Activated CD8-positive, alpha-beta memory T cell treated with anti-CD3 and anti-CD28 coated beads, Interleukin-2, amount 50 U/mL, for 48 hours (primary cell): ENCODE data around the gene EFEMP2.
"Not testable (repeated sequence)": the region's sequence is repeated elsewhere in the genome, so short reads cannot be mapped to it uniquely, and the experiment has no call there.

Experiments
- DNase-seq: peaks from one replicate; pipeline ENCODE4 v3.0.0-alpha.2; 2020

Gene EFEMP2

DNA sequence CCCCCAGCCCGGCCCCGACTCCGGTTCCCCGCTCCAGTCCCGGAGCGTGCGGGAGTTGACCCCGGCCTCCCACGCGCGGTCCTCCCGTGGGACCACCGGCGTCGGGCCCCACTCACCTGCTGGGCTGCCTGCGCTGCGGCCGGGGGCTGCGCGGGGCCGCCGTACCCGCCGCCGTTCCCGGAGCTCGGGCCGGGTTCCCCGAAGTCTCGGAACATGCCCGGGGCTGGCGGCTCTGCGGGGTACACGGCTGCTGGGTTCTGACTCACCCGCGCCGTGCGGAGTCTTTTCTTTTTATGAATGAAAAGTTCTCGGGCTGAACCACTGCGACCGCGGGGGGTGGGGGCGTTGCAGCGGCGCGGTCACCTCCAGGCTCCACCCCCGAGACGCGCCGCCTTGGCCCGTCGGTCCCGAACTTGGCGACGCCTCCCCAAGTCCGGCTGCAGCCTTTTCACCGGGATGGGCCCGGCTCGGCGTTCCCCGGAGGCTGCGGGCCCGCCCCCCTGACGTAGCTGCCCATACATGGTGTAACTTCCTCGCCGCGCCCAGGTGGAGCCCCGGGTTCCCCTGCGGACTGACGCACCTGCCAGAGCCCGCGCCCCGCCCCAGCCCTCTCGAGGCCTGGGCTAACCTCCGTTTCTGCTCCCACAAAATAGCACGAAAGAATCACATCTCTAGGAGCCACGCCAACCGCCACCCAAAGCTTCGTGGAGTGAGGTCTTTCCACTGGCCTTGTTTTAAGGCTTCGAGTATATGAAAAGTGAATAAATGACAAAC, 27.7 kb upstream of the EFEMP2 start, which contains the start of gene FOSL1:
Gene FOSL1, minus strand, starts transcription at position 264 of the 774 bp plus-strand sequence. Its CDS starts 49 bp downstream, at position 215.
- DNase-seq = peak; percentile 97

- DNase-seq = peak; percentile 89
These were observed 26.9 kb upstream of the EFEMP2 start for GRCh38 chr11:65899356-65900124.

- DNase-seq = no peak
These were observed 26.2 kb upstream of the EFEMP2 start for GRCh38 chr11:65898656-65899355.

DNA sequence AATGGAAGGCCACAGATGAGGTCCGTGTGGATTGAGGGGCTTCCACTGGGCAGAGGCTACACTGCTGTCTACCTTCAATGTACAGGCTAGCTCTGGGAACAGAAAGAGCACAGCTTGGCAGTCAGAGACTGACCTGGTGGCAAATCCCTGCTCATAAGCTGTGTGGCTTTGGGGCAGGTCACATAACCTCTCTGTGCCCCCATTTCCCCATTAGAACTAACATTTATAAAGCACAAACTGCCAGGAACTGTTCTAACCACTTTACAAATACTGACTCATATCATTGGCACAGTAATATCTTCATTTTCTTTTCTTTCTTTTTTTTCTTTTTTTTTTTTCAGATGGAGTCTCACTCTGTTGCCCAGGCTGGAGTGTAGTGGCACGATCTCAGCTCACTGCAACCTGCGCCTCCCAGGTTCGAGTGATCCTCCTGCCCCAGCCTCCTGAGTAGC, 24.4 kb upstream of the EFEMP2 start:
- no peak for DNase-seq

DNA sequence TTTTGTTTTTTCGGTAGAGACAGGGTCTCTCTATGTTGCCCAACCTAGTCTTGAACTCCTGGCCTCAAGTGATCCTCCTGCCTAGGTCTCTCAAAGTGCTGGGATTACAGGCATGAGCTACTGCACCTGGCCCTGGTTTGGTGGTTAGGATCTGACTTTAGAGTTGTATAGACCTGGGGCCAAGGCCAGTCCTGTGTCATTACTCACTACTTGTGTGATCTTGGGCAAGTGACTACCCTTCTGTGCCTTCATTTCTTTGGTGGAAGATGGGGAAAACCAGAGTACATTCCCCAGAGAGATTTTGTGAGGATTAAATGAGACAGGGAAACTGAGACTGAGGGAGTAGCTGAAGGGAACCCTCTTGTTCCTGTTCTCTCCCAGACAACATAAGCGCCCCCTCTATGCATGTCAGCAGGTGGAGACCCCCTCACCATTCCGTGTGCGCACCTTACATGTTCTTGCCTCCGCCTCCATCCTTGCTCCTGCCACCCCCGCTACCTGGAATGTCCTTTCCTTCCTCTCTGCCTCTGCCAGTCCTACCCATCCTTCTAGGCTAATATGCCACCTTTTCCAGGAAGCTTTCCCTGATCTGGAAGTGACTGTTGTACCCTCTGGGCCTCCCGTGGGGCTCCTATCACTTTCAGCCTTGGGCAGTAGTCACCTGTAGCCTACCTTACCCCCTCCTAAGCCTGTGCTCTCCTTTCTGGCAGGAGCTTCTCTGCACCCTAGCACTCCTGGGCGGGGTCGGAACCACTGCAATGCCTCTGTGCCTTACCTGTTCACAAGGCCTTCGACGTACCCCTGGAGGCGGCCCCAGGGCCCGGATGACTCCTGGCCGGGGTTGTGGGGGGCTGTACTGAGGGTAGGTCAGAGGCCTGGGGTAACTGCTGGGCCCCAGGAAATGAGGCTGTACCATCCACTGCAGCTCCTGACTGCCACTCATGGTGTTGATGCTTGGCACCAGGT, 23.7 kb upstream of the EFEMP2 start:
- no peak for DNase-seq

DNA sequence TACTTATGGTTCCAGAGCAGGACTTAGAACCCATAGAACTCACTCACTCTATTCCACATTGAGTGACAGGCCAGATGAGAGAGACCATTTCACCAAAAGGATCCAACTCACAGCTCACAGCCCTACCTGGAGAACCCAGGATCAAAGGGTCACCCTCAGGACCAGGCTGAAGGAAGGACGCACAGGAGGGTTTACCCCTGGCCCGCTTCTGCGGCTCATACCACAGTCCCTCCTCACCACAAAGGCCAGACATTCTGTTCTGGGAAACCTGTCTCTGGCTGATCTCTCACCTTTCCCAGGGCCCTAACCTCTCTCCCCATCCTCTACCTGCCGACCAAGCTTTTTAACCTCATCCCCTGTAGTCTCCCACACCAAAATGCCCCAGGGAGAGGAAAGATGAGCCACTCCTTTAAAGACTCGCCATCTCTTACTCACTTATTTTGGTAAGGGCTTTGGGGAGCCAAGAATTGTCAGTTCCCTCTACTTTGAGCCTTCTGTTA, 22.9 kb upstream of the EFEMP2 start:
- no peak for DNase-seq

DNA sequence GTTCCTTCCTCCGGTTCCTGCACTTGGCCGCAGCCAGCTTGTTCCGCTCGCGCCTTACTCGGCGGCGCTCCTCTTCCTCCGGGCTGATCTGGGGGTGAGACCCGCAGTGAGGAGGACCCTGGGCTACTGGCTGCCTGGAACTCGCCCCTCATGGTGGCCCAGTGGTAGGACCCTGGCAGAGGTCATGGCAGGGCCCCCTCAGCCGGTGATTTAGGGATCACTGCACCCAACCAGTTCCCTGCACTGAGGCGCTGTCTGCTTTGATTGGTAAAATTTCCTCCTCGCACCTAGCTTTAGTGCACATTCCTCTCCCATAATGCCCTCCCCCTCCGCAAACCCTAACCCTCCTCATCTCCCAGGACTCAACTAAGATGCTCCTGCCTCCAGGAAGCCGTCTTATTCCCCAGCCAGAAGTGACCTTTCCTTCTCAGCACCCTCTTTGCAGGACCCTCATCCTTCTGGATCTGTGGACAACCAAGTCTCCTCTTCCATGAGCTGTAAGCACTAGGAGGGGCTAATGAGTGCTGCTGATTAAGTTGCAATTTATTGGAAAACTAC, 21.5 kb upstream of the EFEMP2 start:
- peak; percentile 76 for DNase-seq

DNA sequence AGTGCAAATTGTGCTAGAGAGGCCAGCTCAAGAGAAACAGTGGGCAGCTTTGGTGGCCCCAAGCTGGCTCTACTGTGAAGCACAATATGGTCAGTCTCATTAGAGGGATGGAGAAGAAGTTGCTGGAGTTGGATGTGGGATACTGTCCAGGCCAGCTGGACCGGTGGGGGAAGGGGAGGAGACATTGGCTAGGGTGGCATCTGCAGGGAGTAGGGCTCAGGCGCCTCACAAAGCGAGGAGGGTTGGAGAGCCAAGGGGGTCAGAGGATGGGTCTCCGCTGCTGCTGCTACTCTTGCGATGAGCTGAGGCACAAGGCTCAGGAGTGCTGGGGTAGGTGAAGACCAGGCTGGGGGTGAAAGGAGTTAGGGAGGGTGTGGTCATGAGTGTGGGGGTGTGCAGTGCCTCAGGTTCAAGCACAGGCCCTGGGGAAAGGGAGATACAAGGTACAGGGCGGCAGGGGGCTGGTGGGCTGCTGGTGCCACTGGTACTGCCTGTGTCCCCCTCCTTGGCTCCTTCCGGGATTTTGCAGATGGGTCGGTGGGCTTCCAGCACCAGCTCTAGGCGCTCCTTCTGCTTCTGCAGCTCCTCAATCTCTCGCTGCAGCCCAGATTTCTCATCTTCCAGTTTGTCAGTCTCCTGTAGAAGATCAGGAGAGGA, 20.2 kb upstream of the EFEMP2 start:
- no peak for DNase-seq

DNA sequence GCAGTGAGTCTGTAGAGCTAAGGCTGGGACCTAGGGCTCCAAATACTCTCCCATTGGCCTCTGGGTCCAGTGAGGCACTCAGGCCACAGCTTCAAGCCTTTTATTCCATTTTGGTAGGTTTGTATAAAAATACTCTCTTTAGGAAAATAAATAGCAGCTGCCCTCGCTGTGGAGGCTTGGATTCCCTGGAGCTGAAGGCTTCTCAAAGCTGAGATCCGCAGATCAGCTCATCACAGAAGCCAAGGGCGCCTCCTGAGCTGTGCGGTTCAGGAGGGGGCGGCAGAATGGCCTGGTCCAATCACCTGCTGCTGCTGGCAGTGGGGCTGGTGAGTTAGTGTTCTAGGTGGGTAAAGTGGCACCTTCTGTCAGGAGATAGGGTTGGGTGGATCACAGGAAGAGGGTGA, 19.5 kb upstream of the EFEMP2 start:
- not testable (repeated sequence) for DNase-seq

DNA sequence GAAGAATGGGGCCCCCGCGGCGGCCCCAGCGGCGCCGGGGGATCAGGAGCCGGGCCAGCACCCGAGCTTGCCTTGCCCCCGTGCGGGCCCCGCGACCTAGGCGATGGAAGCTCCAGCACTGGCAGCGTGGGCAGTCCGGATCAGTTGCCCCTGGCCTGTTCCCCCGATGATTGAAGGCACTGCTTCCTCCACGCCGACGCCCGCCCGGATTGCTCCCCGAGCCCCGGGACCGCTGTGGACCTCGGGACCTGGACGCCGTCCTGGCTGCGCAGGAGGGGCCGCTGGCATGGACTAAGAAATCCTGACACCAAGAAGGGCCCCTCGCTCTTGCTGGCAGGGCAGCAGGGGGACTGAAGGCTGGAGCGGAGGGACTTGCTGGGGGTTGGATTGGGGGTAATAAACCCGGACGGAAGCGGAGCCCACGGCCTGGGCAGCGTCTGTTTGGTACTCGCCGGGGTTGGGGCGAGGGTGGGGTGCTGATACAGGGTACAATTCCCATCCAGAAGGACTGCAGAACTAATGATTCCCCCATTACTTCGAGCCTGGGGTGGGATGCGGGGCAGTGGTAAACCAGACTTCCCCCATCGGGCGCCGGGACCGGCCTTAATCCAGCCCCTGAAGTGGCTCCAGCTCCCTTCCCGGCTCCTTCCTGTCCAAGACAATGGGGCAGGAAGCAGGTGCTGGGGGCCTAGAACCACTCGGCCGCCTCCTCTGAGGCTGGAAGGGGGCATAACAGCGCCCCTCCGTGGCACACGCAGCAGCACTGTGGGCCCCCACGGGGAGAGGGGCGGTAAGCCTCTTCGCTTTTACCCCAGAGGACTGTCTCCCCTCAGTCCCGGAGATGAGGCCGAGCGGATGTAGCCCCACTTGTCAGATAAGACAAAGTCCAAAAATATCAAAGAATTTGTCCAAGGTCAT, 18.9 kb upstream of the EFEMP2 start:
- DNase-seq = peak; percentile 82

GRCh38 chr11:65890324-65891218, 18.0 kb upstream of the EFEMP2 start, which contains the start of gene CCDC85B:
Gene CCDC85B (plus strand): TSS chr11:65890673. CDS start chr11:65890784, 111 bp downstream.
- peak; percentile 99 for DNase-seq

GRCh38 chr11:65888163-65888814, 15.7 kb upstream of the EFEMP2 start, which contains the start of gene FIBP:
Gene FIBP (minus strand): TSS chr11:65888471. CDS start chr11:65888418, 53 bp downstream.
- DNase-seq = peak; percentile 97

DNA sequence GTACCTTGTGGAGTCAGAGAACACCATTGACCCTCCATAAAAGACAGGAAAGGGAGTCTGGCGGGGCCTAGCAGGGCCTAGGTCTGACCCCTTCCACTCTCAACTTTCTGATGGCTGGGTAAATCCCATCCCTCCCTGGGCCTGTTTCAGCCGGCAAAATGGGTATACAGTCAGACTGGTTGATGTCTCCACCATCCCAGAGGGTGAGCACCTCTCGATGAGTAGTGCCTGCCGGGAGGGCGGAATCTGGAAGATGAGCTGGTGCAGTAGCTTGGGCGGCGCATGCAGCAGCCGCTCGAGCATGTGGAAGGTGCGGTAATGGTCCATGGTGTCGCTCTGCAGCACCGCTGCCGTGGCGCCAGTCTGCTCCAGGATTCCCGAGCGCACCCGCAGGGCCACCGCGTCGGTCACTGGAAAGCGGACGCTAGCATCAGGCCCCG, 15.1 kb upstream of the EFEMP2 start:
- no peak for DNase-seq

DNA sequence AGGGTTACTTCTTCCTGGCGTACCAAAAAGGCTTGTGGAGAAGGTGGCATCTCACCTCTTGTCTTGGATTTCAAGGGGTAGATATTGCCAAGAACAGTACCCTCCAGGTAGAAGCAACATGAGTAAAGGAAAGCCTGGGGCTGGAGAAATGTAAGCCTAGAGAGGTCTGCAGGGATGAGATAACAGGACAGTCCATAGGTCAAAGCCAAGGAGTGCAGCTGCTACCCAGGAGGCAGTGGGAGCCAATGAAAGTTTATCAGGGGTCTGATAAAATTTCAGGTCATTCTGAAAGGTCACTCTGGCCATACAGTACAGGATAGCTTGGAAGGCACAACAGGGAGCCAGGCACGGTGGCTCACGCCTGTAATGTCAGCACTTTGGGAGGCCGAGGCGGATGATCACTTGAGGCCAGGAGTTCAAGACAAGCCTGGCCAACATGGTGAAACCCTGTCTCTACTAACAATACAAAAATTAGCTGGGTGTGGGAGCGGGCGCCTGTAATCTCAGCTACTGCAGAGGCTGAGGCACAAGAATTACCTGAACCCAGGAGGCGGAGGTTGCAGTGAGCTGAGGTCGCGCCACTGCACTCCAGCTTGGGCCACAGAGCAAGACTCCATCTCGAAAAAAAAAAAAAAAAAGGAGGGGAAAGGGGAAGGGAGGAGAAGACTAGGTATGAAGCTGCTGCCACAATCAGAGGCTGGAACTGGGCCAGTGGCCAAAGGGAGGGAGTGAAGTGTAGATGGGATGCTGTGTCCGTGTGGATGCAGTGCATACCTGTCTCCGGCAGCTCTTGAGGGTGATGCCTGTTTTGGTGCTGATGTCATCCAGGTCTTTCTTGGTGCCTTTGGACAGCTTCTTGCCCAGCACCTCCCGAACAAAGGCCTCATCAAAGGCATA, 14.5 kb upstream of the EFEMP2 start:
- no peak for DNase-seq

DNA sequence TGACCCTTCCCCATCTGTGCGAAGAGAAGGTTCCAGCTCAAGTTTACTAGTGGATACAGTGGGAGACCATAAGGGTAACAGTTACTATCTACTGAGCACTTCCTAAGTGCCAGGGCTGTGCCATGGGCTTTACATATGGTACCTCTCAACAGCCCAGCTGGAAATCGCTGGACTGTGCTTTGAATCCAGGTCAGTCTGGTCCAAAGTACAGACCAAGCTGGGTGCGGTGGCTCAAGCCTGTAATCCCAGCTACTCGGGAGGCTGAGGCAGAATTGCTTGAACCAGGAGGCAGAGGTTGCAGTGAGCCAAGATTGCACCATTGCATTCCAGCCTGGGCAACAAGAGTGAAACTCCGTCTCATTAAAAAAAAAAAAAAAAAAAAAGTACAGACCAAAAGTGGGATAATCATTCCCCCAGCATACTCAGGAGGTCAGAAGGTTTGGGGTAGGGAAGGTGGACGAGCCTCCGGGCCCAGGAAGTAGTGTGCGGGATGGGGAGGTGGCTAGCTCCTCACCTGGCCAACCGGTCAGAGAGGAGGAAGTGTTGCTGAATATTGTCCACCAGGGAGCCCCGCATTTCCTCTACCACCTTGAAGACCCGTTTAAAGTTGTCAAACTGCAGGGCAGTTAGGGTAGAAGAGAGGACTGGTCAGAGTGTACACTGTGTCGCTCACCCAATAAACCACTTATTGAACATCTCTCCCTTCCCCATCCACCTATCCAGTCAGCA, 13.4 kb upstream of the EFEMP2 start:
- no peak for DNase-seq

- no peak for DNase-seq
These were observed 12.6 kb upstream of the EFEMP2 start for GRCh38 chr11:65885231-65885630.
